ENCODE results near the gene GPHN.
"Not testable (repeated sequence)": the region's sequence is repeated elsewhere in the genome, so short reads cannot be mapped to it uniquely, and the experiment has no call there.

The GPHN gene

GRCh38 chr14:66716227-66716626 is 208.3 kb downstream of the GPHN start:
- TF ChIP-seq CTCF (IDR thresholded peaks at IDR 0.05; ENCODE audit: insufficient read depth, low read depth, low read length, missing control alignments), result no peak
- H3K4me3 ChIP-seq (ENCODE audit: low read length), result no peak overlapping the region
- no peak for DNase-seq (ENCODE audit: low read depth)

GRCh38 chr14:66717561-66718140 is 209.7 kb downstream of the GPHN start:
- no peak overlapping the region for H3K4me3 ChIP-seq (ENCODE audit: low read length)
- no peak for TF ChIP-seq CTCF (IDR thresholded peaks at IDR 0.05; ENCODE audit: insufficient read depth, low read depth, low read length, missing control alignments)
- DNase-seq (ENCODE audit: low read depth), result no peak

GRCh38 chr14:66724996-66725395 is 217.0 kb downstream of the GPHN start:
- no peak overlapping the region for H3K4me3 ChIP-seq (ENCODE audit: low read length)
- TF ChIP-seq CTCF (IDR thresholded peaks at IDR 0.05; ENCODE audit: insufficient read depth, low read depth, low read length, missing control alignments), result no peak
- no peak for DNase-seq (ENCODE audit: low read depth)

GRCh38 chr14:66731298-66731697 is 223.4 kb downstream of the GPHN start:
- not testable (repeated sequence) for H3K4me3 ChIP-seq (ENCODE audit: low read length); DNase-seq (ENCODE audit: low read depth)

- DNase-seq (ENCODE audit: low read depth), result no peak
- no peak for TF ChIP-seq CTCF (IDR thresholded peaks at IDR 0.05; ENCODE audit: insufficient read depth, low read depth, low read length, missing control alignments)
- no peak overlapping the region for H3K4me3 ChIP-seq (ENCODE audit: low read length)
Observed at GRCh38 chr14:66735853-66736252, 227.9 kb downstream of the GPHN start.

- TF ChIP-seq CTCF (IDR thresholded peaks at IDR 0.05; ENCODE audit: insufficient read depth, low read depth, low read length, missing control alignments), result no peak
- no peak for DNase-seq (ENCODE audit: low read depth)
- no peak overlapping the region for H3K4me3 ChIP-seq (ENCODE audit: low read length)
Observed at GRCh38 chr14:66739826-66740225, 231.9 kb downstream of the GPHN start.

GRCh38 chr14:66745078-66745477 is 237.1 kb downstream of the GPHN start:
- TF ChIP-seq CTCF (IDR thresholded peaks at IDR 0.05; ENCODE audit: insufficient read depth, low read depth, low read length, missing control alignments), result no peak
- DNase-seq (ENCODE audit: low read depth), result no peak
- H3K4me3 ChIP-seq (ENCODE audit: low read length), result no peak overlapping the region

All from epithelial cell of esophagus (primary cell).